Mesenchymal stem cell (in vitro differentiated cells and primary cell): ENCODE measurements around the gene EFR3B.
"Not testable (repeated sequence)": the region's sequence is repeated elsewhere in the genome, so short reads cannot be mapped to it uniquely, and the experiment has no call there.

Experiments
- DNase-seq: peaks from one replicate; pipeline ENCODE4 v3.0.0-alpha.2; 2013
- H2AFZ ChIP-seq: one replicate; pipeline ENCODE4 v1.6.1; 2013; ENCODE audit warnings: low read depth, mild to moderate bottlenecking, control low read depth, inconsistent platforms, low read length, moderate library complexity
- H2AK5ac ChIP-seq: 2 replicates; pipeline ENCODE4 v1.6.1; 2013; ENCODE audit warnings: low read length, moderate library complexity, mild to moderate bottlenecking, inconsistent platforms; ENCODE audit not compliant: severe bottlenecking
- H2BK120ac ChIP-seq: one replicate; pipeline ENCODE4 v1.6.1; 2013; ENCODE audit warnings: low read depth, mild to moderate bottlenecking, inconsistent platforms, low read length, moderate library complexity
- H2BK12ac ChIP-seq, 2 experiments: one replicate each; pipeline ENCODE4 v1.6.1; 2013; ENCODE audit warnings: inconsistent platforms in 2 of 2, low read length in 2 of 2, mild to moderate bottlenecking in 2 of 2, moderate library complexity in 2 of 2, control low read depth in 1 of 2
- H2BK15ac ChIP-seq: one replicate; pipeline ENCODE4 v1.6.1; 2013; ENCODE audit warnings: mild to moderate bottlenecking, low read depth, inconsistent platforms; ENCODE audit not compliant: poor library complexity, severe bottlenecking
- H2BK5ac ChIP-seq: 2 replicates; pipeline ENCODE4 v1.6.1; 2013; ENCODE audit warnings: low read depth, mild to moderate bottlenecking, low read length, control low read depth, inconsistent platforms; ENCODE audit not compliant: poor library complexity, severe bottlenecking
- H3K14ac ChIP-seq, 2 experiments: one replicate each; pipeline ENCODE4 v1.6.1; 2013; ENCODE audit warnings: inconsistent platforms in 2 of 2, low read length in 2 of 2, control low read depth in 1 of 2, mild to moderate bottlenecking in 1 of 2, moderate library complexity in 1 of 2
- H3K18ac ChIP-seq, 2 experiments: one replicate each; pipeline ENCODE4 v1.6.1; 2013; ENCODE audit warnings: inconsistent platforms in 2 of 2, low read length in 2 of 2, control low read depth in 1 of 2, low read depth in 1 of 2, mild to moderate bottlenecking in 1 of 2
- H3K23ac ChIP-seq, 2 experiments: one replicate each; pipeline ENCODE4 v1.6.1; 2013; ENCODE audit warnings: inconsistent platforms in 2 of 2, low read length in 2 of 2, mild to moderate bottlenecking in 2 of 2, moderate library complexity in 2 of 2, control low read depth in 1 of 2
- H3K27ac ChIP-seq: 2 replicates; pipeline ENCODE4 v1.5.1; 2013; ENCODE audit warnings: mild to moderate bottlenecking, moderate library complexity, low read length, control low read depth, inconsistent platforms; ENCODE audit not compliant: poor library complexity, severe bottlenecking
- H3K27me3 ChIP-seq, 2 experiments: 2 replicates each; pipeline versions ENCODE4 v1.6.1 to v1.7.0; 2013; ENCODE audit warnings: low read length in 2 of 2, mild to moderate bottlenecking in 2 of 2, moderate library complexity in 2 of 2, control low read depth in 1 of 2, inconsistent platforms in 1 of 2; ENCODE audit not compliant: control insufficient read depth in 1 of 2, insufficient read depth in 1 of 2
- H3K36me3 ChIP-seq, 2 experiments: 2 replicates each; pipeline versions ENCODE4 v1.6.1 to v1.7.0; 2013; ENCODE audit warnings: low read length in 2 of 2, control low read depth in 1 of 2, inconsistent platforms in 1 of 2, low read depth in 1 of 2, mild to moderate bottlenecking in 1 of 2; ENCODE audit not compliant: insufficient read depth in 2 of 2, control insufficient read depth in 1 of 2
- H3K4ac ChIP-seq, 2 experiments: one replicate each; pipeline ENCODE4 v1.6.1; 2013; ENCODE audit warnings: inconsistent platforms in 2 of 2, low read length in 2 of 2, mild to moderate bottlenecking in 2 of 2, moderate library complexity in 2 of 2, control low read depth in 1 of 2, low read depth in 1 of 2
- H3K4me1 ChIP-seq: 2 replicates; pipeline ENCODE4 v1.6.1; 2013; ENCODE audit warnings: low read depth, low read length, control low read depth; ENCODE audit not compliant: control insufficient read depth, insufficient read depth
- H3K4me2 ChIP-seq: 2 replicates; pipeline ENCODE4 v1.6.1; 2013; ENCODE audit warnings: low read length, mild to moderate bottlenecking, inconsistent platforms; ENCODE audit not compliant: poor library complexity, severe bottlenecking
- H3K4me3 ChIP-seq, 2 experiments: 2 replicates each; pipeline versions ENCODE4 v1.5.1 to v1.7.0; 2013; ENCODE audit warnings: low read length in 2 of 2, mild to moderate bottlenecking in 2 of 2, control low read depth in 1 of 2, low read depth in 1 of 2; ENCODE audit not compliant: insufficient read depth in 1 of 2
- H3K79me1 ChIP-seq: replicated peaks from 2 replicates; pipeline ENCODE4 v1.6.1; 2013; ENCODE audit warnings: mild to moderate bottlenecking, control low read depth, low read length, inconsistent platforms; ENCODE audit not compliant: poor library complexity, severe bottlenecking
- H3K9ac ChIP-seq: 2 replicates; pipeline ENCODE4 v1.7.0; 2013; ENCODE audit warnings: mild to moderate bottlenecking, low read length, moderate library complexity
- H3K9me3 ChIP-seq: 2 replicates; pipeline ENCODE4 v1.7.0; 2013; ENCODE audit warnings: mild to moderate bottlenecking, low read length; ENCODE audit not compliant: control insufficient read depth
- H4K8ac ChIP-seq: one replicate; pipeline ENCODE4 v1.6.1; 2013; ENCODE audit warnings: inconsistent platforms, mild to moderate bottlenecking, low read length, moderate library complexity
- H4K91ac ChIP-seq: one replicate; pipeline ENCODE4 v1.6.1; 2013; ENCODE audit warnings: mild to moderate bottlenecking, low read length, inconsistent platforms
- WGBS: methylation state at CpG from one replicate; pipeline ENCODE4 v1.1.7; 2013; ENCODE audit warnings: mixed read lengths; 5-methylcytosine and 5-hydroxymethylcytosine counted together

EFR3B gene

DNA sequence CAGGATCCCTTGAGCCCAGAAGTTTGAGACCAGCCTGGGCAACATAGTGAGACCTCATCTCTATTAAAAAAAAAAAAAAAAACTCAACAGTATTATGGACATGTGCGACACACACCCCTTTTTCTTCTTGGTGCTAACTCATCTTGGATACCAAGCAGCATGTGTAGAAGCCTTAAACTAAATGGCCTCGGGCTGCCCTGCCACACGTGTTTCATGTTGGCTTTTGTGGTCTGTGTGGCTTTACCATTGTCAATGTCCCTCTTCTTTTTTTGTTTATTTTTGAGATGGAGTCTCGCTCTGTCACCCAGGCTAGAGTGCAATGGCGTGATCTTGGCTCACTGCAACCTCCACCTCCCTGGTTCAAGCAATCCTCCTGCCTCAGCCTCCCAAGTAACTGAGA lies 109.1 kb downstream of the EFR3B start:
- H2AK5ac ChIP-seq: not testable (repeated sequence)
- 100% methylated on average over 1 of the region's 5 CpGs for WGBS

GRCh38 chr2:25151718-25152117 lies 109.8 kb downstream of the EFR3B start:
- Histone ChIP-seq H3K4ac (no peak overlapping the region), H3K18ac (no peak overlapping the region), H3K27me3 (peaks cover 0 to 28% of the 10 kb centered on the region in 2 experiments), H3K4me3 (no peak overlapping the region), H3K4me2 (no peak overlapping the region), H3K79me1 (no peaks in the 10 kb centered on the region), H4K91ac (no peak overlapping the region), H3K4me1 (no peaks in the 10 kb centered on the region), H3K23ac (no peak overlapping the region), H4K8ac (no peak overlapping the region), H3K27ac (no peak overlapping the region), H3K9ac (no peak overlapping the region), H3K14ac (no peak overlapping the region), H2AFZ (no peak overlapping the region), H2BK120ac (no peak overlapping the region), H2BK5ac (no peak overlapping the region), H2AK5ac (no peak overlapping the region), H2BK12ac (no peak overlapping the region), H3K9me3 (no peaks in the 10 kb centered on the region), H2BK15ac (no peak overlapping the region), H3K36me3 (peaks cover 4 to 10% of the 10 kb centered on the region in 2 experiments)
- no peak for DNase-seq
- WGBS: 86% methylated on average over 12 of the region's 12 CpGs

More for the DNA sequence above, 109.1 kb downstream of the EFR3B start:
- H4K91ac ChIP-seq, H3K18ac ChIP-seq, H3K23ac ChIP-seq, H3K9ac ChIP-seq, H2BK12ac ChIP-seq, H3K4me2 ChIP-seq, H3K4me1 ChIP-seq, H2AFZ ChIP-seq, H3K4ac ChIP-seq, H2BK15ac ChIP-seq, H3K27ac ChIP-seq, H3K14ac ChIP-seq, H2BK5ac ChIP-seq, H3K79me1 ChIP-seq, H2BK120ac ChIP-seq, H3K9me3 ChIP-seq, H3K4me3 ChIP-seq, DNase-seq, H4K8ac ChIP-seq: not testable (repeated sequence)
- H3K27me3 ChIP-seq: peaks cover 0 to 34% of the 10 kb centered on the region in 2 experiments
- H3K36me3 ChIP-seq: peaks cover 4 to 17% of the 10 kb centered on the region in 2 experiments

DNA sequence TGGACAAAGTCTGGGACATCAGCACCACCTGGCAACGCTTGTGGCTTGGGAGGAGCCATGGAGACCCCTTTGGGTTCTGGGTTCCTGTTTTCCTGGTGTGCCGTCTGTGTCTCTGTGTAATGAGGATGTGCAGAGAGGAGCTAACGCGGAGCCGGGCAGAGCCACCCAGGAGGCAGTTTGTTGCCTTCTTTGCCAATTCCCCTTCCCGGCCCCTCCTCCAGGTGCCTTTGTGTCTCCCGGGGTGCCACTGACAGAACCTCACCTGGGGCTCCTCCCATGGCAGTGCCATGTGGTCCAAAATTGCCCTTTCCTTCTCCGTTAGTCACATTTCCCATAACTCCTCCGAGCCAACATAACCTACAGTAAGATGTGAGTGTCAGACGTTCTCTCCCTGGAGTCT lies 113.5 kb downstream of the EFR3B start:
- peaks cover 4 to 9% of the 10 kb centered on the region in 2 experiments for H3K36me3 ChIP-seq
- H3K18ac ChIP-seq: no peak overlapping the region
- no peaks in the 10 kb centered on the region for H3K79me1 ChIP-seq
- no peaks in the 10 kb centered on the region for H3K4me1 ChIP-seq
- H3K9me3 ChIP-seq: no peaks in the 10 kb centered on the region
- WGBS: 92% methylated on average over 8 of the region's 10 CpGs
- no peak overlapping the region for H3K9ac ChIP-seq
- H3K4ac ChIP-seq: no peak overlapping the region
- DNase-seq: no peak
- H3K27me3 ChIP-seq: peaks cover 0 to 32% of the 10 kb centered on the region in 2 experiments
- no peak overlapping the region for H2BK15ac ChIP-seq
- H3K4me3 ChIP-seq: no peak overlapping the region
- H2BK12ac ChIP-seq: no peak overlapping the region
- H3K23ac ChIP-seq: no peak overlapping the region
- H4K8ac ChIP-seq: no peak overlapping the region
- no peak overlapping the region for H3K27ac ChIP-seq
- no peak overlapping the region for H4K91ac ChIP-seq
- H2BK120ac ChIP-seq: no peak overlapping the region
- no peak overlapping the region for H2AK5ac ChIP-seq
- no peak overlapping the region for H2BK5ac ChIP-seq
- no peak overlapping the region for H2AFZ ChIP-seq
- H3K4me2 ChIP-seq: no peak overlapping the region
- H3K14ac ChIP-seq: no peak overlapping the region

- Histone ChIP-seq H3K9ac (no peak overlapping the region), H3K79me1 (no peaks in the 10 kb centered on the region), H3K4me3 (no peak overlapping the region), H2AK5ac (no peak overlapping the region), H3K23ac (no peak overlapping the region), H3K36me3 (peaks cover 3 to 9% of the 10 kb centered on the region in 2 experiments), H3K4ac (no peak overlapping the region), H2BK120ac (no peak overlapping the region), H3K18ac (no peak overlapping the region), H2BK12ac (no peak overlapping the region), H2AFZ (no peak overlapping the region), H3K4me1 (no peaks in the 10 kb centered on the region), H3K9me3 (no peaks in the 10 kb centered on the region), H3K27ac (no peak overlapping the region), H3K14ac (no peak overlapping the region), H2BK15ac (no peak overlapping the region), H2BK5ac (no peak overlapping the region), H4K91ac (no peak overlapping the region), H3K27me3 (peaks cover 11 to 36% of the 10 kb centered on the region in 2 experiments), H4K8ac (no peak overlapping the region), H3K4me2 (no peak overlapping the region)
- no peak for DNase-seq
- 92% methylated on average over 11 of the region's 11 CpGs for WGBS
Observed at GRCh38 chr2:25158096-25158852, 116.4 kb downstream of the EFR3B start.
